Testis (tissue), 5 donors: ENCODE measurements around the gene SH3BP4. TPM values are rescaled to one million over a fixed set of nuclear protein-coding genes. Genes with fewer than 3 reads are reported as not detected.

Experiments used
- DNase-seq: peaks from one replicate; pipeline ENCODE4 v3.0.0-alpha.2; 2019
- H3K27ac ChIP-seq, 2 donors: fragments of 200-600 bp; sonication (generic); one replicate each; pipeline ENCODE4 v1.5.1; 2019
- H3K27me3 ChIP-seq: fragments of 200-600 bp; sonication (generic); one replicate; pipeline ENCODE4 v1.5.1; 2019
- H3K36me3 ChIP-seq: fragments of 200-600 bp; sonication (generic); one replicate; pipeline ENCODE4 v1.5.1; 2017; ENCODE audit warnings: low read depth; ENCODE audit errors: missing control alignments
- H3K4me1 ChIP-seq: fragments of 200-600 bp; sonication (generic); one replicate; pipeline ENCODE4 v1.5.1; 2019
- H3K4me3 ChIP-seq, 2 donors: fragments of 200-600 bp; sonication (generic); one replicate each; pipeline ENCODE4 v1.5.1; 2017 to 2019
- H3K9me3 ChIP-seq: fragments of 200-600 bp; sonication (generic); one replicate; pipeline ENCODE4 v1.5.1; 2017
- POLR2A ChIP-seq: fragments of 450-650 bp; IDR thresholded peaks from one replicate; pipeline ENCODE4 v1.6.1; 2017; ENCODE audit warnings: antibody characterized with exemption, mild to moderate bottlenecking, moderate library complexity
- WGBS, 2 donors: methylation state at CpG; one replicate each; pipeline ENCODE4 v1.1.5; 2018; 5-methylcytosine and 5-hydroxymethylcytosine counted together
- intact Hi-C: fragments of 100-400 bp; cut with DNase I; formaldehyde crosslinking; loops from one replicate; pipeline ENCODE4 v1.15.1; 2023; ENCODE audit warnings: low total_unique reads
- long read RNA-seq, 2 donors: transcript quantifications; one replicate each; lab custom pipeline, GENCODE V29; 2026
- polyA plus RNA-seq: library from polyadenylated mRNA; stranded (reverse); fragments of 350-450 nt; fragmentation: Illumina TruSeq; extraction: RNeasy Lipid Tissue Mini Kit (QIAGEN cat#74804); gene quantifications from one replicate; pipeline ENCODE4 v1.2.3, GENCODE V29; 2014; ENCODE audit warnings: low read depth, low replicate concordance; ENCODE audit not compliant: insufficient read depth
- total RNA-seq, 2 donors: library from RNA; depleted of rRNA; stranded (reverse); fragments of >200 nt; gene quantifications; one replicate each; pipeline ENCODE4 v1.2.3, GENCODE V29; 2016
- TF ChIP-seq, protein P1 (sequence below), 3 experiments: fragments of 450-650 bp in 2 of 3; fragments of 200-600 bp in 1 of 3; sonication (generic) in 1 of 3; IDR thresholded peaks; one replicate each; pipeline ENCODE4 v1.5.1; 2016 to 2019; ENCODE audit warnings: antibody characterized with exemption in 3 of 3, mild to moderate bottlenecking in 2 of 3, moderate library complexity in 1 of 3

SH3BP4 gene
- total RNA-seq (10 to 100 TPM; 64.4 to 88.5 TPM), polyA plus RNA-seq (33.3 TPM)
- long read RNA-seq, donor 1, full-length matches to known transcripts: 4 of 59 reads
- long read RNA-seq, donor 1, partial matches to known transcripts: 55 of 59 reads
- long read RNA-seq, donor 1, other reads (novel, unspliced or antisense): 0 of 59 reads
- long read RNA-seq, donor 2, full-length matches to known transcripts: 3 of 37 reads
- long read RNA-seq, donor 2, partial matches to known transcripts: 34 of 37 reads
- long read RNA-seq, donor 2, other reads (novel, unspliced or antisense): 0 of 37 reads

DNA sequence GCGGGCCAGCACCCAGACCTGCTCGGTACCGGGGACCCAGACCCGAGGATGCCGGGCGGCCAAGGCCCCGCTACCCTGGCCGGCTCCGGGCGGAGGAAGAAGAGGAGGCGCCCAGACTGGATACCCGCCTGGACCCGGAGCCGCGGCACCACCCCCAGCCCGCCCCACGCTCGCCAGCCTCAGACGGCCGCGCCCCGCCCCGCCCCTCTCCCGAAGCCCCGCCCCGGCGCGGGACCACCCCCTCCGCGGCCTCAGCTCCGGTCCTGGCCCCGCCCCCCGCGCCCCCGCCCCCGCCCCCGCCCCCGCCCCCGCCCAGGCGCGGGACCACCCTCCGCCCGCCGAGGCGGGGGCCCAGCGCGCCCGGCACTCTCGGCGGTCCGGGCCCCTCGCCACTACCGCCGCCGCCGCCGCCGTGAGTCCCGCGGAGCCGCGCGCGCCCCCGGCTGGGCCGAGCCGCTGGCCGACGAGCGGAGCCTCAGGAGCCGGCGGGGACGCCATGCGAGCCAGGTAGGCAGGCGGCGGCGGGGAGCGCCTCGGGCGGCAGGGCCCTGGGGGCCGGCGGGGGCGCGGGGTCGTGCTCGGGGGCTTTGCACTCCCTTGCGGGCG is at the start of gene SH3BP4:
SH3BP4 (plus strand) TSS at position 354 of the 606 bp plus-strand sequence. CDS start 82,986 bp downstream, outside the sequence.
- WGBS, 2 donors: 0% methylated on average over 9 of the region's 88 CpGs; no CpG with 5 or more reads in 1 of the 2 donors

DNA sequence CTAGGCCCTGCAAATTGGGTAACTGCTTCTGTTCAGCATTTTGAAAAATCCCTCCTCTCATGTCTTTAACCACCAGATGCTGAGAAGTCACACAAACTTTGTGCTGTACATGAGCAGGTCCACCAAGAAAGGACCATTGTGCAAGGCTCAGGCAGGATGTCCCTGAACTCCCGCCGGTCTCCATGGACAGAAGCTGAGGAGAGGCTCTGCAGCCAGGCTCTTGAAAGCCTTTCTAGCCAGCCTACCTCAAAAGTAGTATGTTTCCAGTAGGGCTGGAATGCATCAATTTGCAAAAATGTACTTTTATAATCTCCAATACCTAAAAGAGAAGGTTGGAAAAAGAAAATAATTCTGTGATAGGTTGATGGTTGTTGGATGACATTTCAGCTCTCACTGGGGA is 47.0 kb upstream of the SH3BP4 start:
- no peaks in the 10 kb centered on the region for H3K9me3 ChIP-seq
- H3K27ac ChIP-seq: no peak overlapping the region
- no peak overlapping the region for H3K4me3 ChIP-seq
- H3K4me1 ChIP-seq: no peaks in the 10 kb centered on the region
- 72 to 95% methylated on average over 2 of the region's 2 CpGs for WGBS, 2 donors
- no peak for DNase-seq
- intact Hi-C loops: no loop called here
- no peaks in the 10 kb centered on the region for H3K36me3 ChIP-seq
- H3K27me3 ChIP-seq: no peaks in the 10 kb centered on the region
- no peak for TF ChIP-seq POLR2A
- TF ChIP-seq, protein P1, sequence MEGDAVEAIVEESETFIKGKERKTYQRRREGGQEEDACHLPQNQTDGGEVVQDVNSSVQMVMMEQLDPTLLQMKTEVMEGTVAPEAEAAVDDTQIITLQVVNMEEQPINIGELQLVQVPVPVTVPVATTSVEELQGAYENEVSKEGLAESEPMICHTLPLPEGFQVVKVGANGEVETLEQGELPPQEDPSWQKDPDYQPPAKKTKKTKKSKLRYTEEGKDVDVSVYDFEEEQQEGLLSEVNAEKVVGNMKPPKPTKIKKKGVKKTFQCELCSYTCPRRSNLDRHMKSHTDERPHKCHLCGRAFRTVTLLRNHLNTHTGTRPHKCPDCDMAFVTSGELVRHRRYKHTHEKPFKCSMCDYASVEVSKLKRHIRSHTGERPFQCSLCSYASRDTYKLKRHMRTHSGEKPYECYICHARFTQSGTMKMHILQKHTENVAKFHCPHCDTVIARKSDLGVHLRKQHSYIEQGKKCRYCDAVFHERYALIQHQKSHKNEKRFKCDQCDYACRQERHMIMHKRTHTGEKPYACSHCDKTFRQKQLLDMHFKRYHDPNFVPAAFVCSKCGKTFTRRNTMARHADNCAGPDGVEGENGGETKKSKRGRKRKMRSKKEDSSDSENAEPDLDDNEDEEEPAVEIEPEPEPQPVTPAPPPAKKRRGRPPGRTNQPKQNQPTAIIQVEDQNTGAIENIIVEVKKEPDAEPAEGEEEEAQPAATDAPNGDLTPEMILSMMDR (IDR thresholded peaks at IDR 0.05): no peak

More for the DNA sequence above, at the start of gene SH3BP4:
- Histone ChIP-seq H3K36me3 (no peaks in the 10 kb centered on the region), H3K4me1 (peaks cover 27% of the 10 kb centered on the region), H3K27ac (peak within 1 kb of the TSS; percentile 91 to 92), H3K4me3 (peak within 1 kb of the TSS; percentile 73 to 81), H3K9me3 (no peaks in the 10 kb centered on the region), H3K27me3 (no peaks in the 10 kb centered on the region)
- TF ChIP-seq, protein P1 (IDR thresholded peaks at IDR 0.05): no peak
- no peak for TF ChIP-seq POLR2A
- DNase-seq: peak; percentile 93
- intact Hi-C loops: no loop called here

- intact Hi-C loops: no loop called here
- no peak overlapping the region for H3K4me3 ChIP-seq
- 65 to 71% methylated on average over 11 to 12 of the region's 12 CpGs for WGBS, 2 donors
- H3K36me3 ChIP-seq: no peaks in the 10 kb centered on the region
- H3K9me3 ChIP-seq: no peaks in the 10 kb centered on the region
- no peak for DNase-seq
- H3K27ac ChIP-seq: no peak overlapping the region
- no peaks in the 10 kb centered on the region for H3K4me1 ChIP-seq
- H3K27me3 ChIP-seq: no peaks in the 10 kb centered on the region
- TF ChIP-seq, protein P1 (IDR thresholded peaks at IDR 0.05): no peak
- TF ChIP-seq POLR2A: no peak
Measured at GRCh38 chr2:234905547-234906265, 46.1 kb upstream of the SH3BP4 start.

DNA sequence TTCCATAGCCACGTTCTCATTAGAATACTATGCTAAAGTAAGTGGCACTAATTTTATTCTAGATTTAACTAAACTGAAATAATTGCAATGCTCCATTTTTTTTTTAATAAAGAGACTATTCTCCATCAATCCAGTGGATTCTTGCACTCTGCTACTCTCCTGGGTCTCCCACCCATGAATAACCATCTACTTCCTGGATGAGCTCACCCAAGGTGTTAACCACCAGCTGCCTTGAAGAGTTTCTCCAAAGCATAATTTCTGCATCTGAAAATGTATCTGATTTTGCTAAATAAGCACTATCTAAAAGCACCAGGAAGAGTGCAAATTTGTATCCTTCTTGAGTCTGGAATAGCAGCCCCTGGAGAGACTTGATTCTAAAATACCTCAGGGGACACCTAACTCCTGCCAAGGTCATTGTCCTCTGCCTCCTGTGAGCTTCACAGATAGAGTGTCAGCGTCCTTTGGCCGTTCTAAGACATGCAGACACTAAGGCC is 41.6 kb upstream of the SH3BP4 start:
- TF ChIP-seq POLR2A: no peak
- TF ChIP-seq, protein P1 (IDR thresholded peaks at IDR 0.05): no peak
- WGBS, 2 donors: 54 to 66% methylated on average over 3 of the region's 3 CpGs
- no peaks in the 10 kb centered on the region for H3K36me3 ChIP-seq
- DNase-seq: no peak
- intact Hi-C loops: no loop called here
- H3K4me1 ChIP-seq: no peaks in the 10 kb centered on the region
- H3K27me3 ChIP-seq: no peaks in the 10 kb centered on the region
- H3K27ac ChIP-seq: no peak overlapping the region
- H3K4me3 ChIP-seq: no peak overlapping the region
- no peaks in the 10 kb centered on the region for H3K9me3 ChIP-seq
